Gastroesophageal sphincter (tissue), 4 donors: Measurements from ENCODE around the gene PCDH9. TPM values are rescaled to one million over a fixed set of nuclear protein-coding genes. Genes with fewer than 3 reads are reported as not detected.

Experiments used
- ATAC-seq: fragments of 150-250 bp; one replicate; pipeline ENCODE4 v1.9.1; 2016; ENCODE audit warnings: mild to moderate bottlenecking, moderate library complexity
- H3K27ac ChIP-seq, 4 donors: fragments of 200-600 bp; sonication (generic) in 3 of 4; 1 replicate in 3 of 4; 2 replicates in 1 of 4; pipeline ENCODE4 v1.5.1; 2016 to 2019
- H3K27me3 ChIP-seq: fragments of 200-600 bp; sonication (generic); one replicate; pipeline ENCODE4 v1.5.1; 2019
- H3K36me3 ChIP-seq, 2 donors: fragments of 200-600 bp; sonication (generic); one replicate each; pipeline ENCODE4 v1.5.1; 2019; ENCODE audit warnings: control low read depth in 1 of 2
- H3K4me1 ChIP-seq, 3 donors: fragments of 200-600 bp; sonication (generic); 1 replicate in 2 of 3; 2 replicates in 1 of 3; pipeline ENCODE4 v1.5.1; 2016 to 2019; ENCODE audit warnings: control low read depth in 2 of 3
- H3K4me3 ChIP-seq, 2 donors: fragments of 200-600 bp; sonication (generic); one replicate each; pipeline ENCODE4 v1.5.1; 2019; ENCODE audit warnings: mild to moderate bottlenecking in 1 of 2, moderate library complexity in 1 of 2
- H3K9me3 ChIP-seq, 3 donors: fragments of 200-600 bp; sonication (generic); one replicate each; pipeline ENCODE4 v1.5.1; 2017 to 2019; ENCODE audit warnings: control low read depth in 2 of 3
- CTCF ChIP-seq, 4 experiments: fragments of 200-600 bp in 2 of 4; fragments of 450-650 bp in 2 of 4; sonication (generic) in 1 of 4; IDR thresholded peaks; one replicate each; pipeline ENCODE4 v1.5.1; 2017 to 2019; ENCODE audit warnings: antibody characterized with exemption in 4 of 4, mild to moderate bottlenecking in 2 of 4, moderate library complexity in 2 of 4
- EP300 ChIP-seq: sonication (generic); formaldehyde crosslinking; IDR thresholded peaks from one replicate; pipeline ENCODE4 v1.6.1; 2017; ENCODE audit warnings: antibody characterized with exemption, mild to moderate bottlenecking
- POLR2A ChIP-seq, 2 donors: fragments of 450-650 bp; IDR thresholded peaks; one replicate each; pipeline ENCODE4 v1.6.1; 2017; ENCODE audit warnings: antibody characterized with exemption in 2 of 2, mild to moderate bottlenecking in 2 of 2, moderate library complexity in 1 of 2
- POLR2AphosphoS5 ChIP-seq: sonication (generic); formaldehyde crosslinking; IDR thresholded peaks from one replicate; pipeline ENCODE4 v1.6.1; 2017; ENCODE audit warnings: antibody characterized with exemption
- WGBS, 2 donors: methylation state at CpG; one replicate each; pipeline ENCODE4 v1.1.5; 2018; ENCODE audit warnings: low coverage in 1 of 2; 5-methylcytosine and 5-hydroxymethylcytosine counted together
- total RNA-seq, 4 donors: library from RNA; depleted of rRNA; stranded (reverse); fragments of >200 nt; gene quantifications; one replicate each; pipeline ENCODE4 v1.1.0, GENCODE V29; 2016

The PCDH9 gene
- total RNA-seq, 4 donors from 2014 or later: 52.9 to 141 (median 56.5) TPM

DNA sequence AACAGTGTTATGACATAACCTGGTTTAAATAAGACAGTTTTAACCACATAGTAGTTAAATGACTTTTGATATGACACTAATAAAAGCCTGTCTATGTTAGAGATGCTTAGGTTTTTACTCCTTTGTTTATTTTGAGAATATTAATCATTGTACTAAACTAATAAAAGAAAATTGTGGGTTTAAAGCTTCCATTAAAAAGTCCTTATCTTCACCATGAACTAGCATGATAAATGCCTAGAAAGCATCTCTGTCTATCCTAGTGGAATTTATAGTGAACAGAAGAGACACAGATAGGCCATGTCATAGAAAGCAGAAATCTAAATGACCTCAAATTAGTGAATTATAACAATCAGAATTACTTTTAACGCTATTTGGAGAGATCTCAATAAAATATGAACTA is 255.2 kb downstream of the PCDH9 start:
- no peaks in the 10 kb centered on the region for H3K4me1 ChIP-seq
- no peak for TF ChIP-seq POLR2A (IDR thresholded peaks at IDR 0.05)
- no peak for TF ChIP-seq CTCF (IDR thresholded peaks at IDR 0.05)
- no peak for TF ChIP-seq POLR2AphosphoS5
- no peak for TF ChIP-seq EP300
- no peaks in the 10 kb centered on the region for H3K27me3 ChIP-seq
- H3K9me3 ChIP-seq: no peaks in the 10 kb centered on the region
- 37 to 40% methylated on average over 1 of the region's 1 CpG for WGBS, 2 donors
- no peaks in the 10 kb centered on the region for H3K36me3 ChIP-seq
- no peak overlapping the region for H3K4me3 ChIP-seq
- H3K27ac ChIP-seq: no peak overlapping the region
- no peak for ATAC-seq

DNA sequence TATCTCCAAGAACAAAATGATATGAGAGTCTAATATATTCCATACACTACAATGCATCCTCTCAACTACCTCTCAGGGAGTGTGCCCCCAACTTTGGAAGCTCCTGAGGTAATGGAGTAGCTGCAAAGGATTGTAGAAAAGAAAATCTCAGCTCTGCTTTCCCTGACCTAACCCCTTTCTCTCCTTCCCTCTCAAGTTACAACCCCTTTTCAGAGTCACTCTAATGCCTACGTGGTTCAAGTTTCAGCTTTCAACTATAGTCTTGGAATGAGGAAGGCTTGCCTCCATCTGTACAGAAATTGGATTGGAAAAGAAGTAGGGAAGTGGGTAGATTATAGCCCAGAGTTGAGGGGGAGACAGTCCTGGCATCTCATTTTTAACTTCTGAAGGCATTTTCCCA is 256.0 kb downstream of the PCDH9 start:
- Histone ChIP-seq H3K27me3 (no peaks in the 10 kb centered on the region), H3K9me3 (no peaks in the 10 kb centered on the region), H3K4me3 (no peak overlapping the region), H3K36me3 (no peaks in the 10 kb centered on the region), H3K27ac (no peak overlapping the region), H3K4me1 (no peaks in the 10 kb centered on the region)
- no peak for ATAC-seq
- 57 to 60% methylated on average over 1 of the region's 1 CpG for WGBS, 2 donors
- TF ChIP-seq POLR2AphosphoS5 (no peak), CTCF (IDR thresholded peaks at IDR 0.05) (no peak), EP300 (no peak), POLR2A (IDR thresholded peaks at IDR 0.05) (no peak)

- TF ChIP-seq POLR2A (IDR thresholded peaks at IDR 0.05): no peak
- no peak for TF ChIP-seq CTCF (IDR thresholded peaks at IDR 0.05)
- TF ChIP-seq EP300: no peak
- no peak for TF ChIP-seq POLR2AphosphoS5
- no peak overlapping the region for H3K27ac ChIP-seq
- no peaks in the 10 kb centered on the region for H3K9me3 ChIP-seq
- no peak for ATAC-seq
- 71 to 76% methylated on average over 3 of the region's 3 CpGs for WGBS, 2 donors
- H3K4me3 ChIP-seq: no peak overlapping the region
- no peaks in the 10 kb centered on the region for H3K36me3 ChIP-seq
- no peaks in the 10 kb centered on the region for H3K27me3 ChIP-seq
- H3K4me1 ChIP-seq: no peaks in the 10 kb centered on the region
Measured at GRCh38 chr13:66972659-66973058, 257.5 kb downstream of the PCDH9 start.

- no peaks in the 10 kb centered on the region for H3K27me3 ChIP-seq
Measured at GRCh38 chr13:66971004-66971403, 259.1 kb downstream of the PCDH9 start.

More at GRCh38 chr13:66971004-66971403, 259.1 kb downstream of the PCDH9 start:
- Histone ChIP-seq H3K4me3 (no peak overlapping the region), H3K4me1 (no peaks in the 10 kb centered on the region), H3K36me3 (no peaks in the 10 kb centered on the region), H3K27ac (no peak overlapping the region), H3K9me3 (no peaks in the 10 kb centered on the region)
- WGBS, 2 donors: 74 to 90% methylated on average over 2 of the region's 2 CpGs
- TF ChIP-seq CTCF (IDR thresholded peaks at IDR 0.05): no peak
- TF ChIP-seq POLR2AphosphoS5: no peak
- ATAC-seq: no peak
